Psoas muscle (tissue), 8 donors: Measurements from ENCODE around the gene NHEJ1. TPM values are rescaled to one million over a fixed set of nuclear protein-coding genes. Genes with fewer than 3 reads are reported as not detected.

ENCODE experiments used
- ATAC-seq, 4 donors: fragments of 200-7000 bp; cut with Tn5 transposase; one replicate each; pipeline ENCODE4 v1.9.1; 2020; ENCODE audit warnings: moderate library complexity in 3 of 4, mild to moderate bottlenecking in 2 of 4
- DNase-seq, 2 donors: peaks; one replicate each; pipeline ENCODE4 v3.0.0-alpha.2; 2020
- H3K27ac ChIP-seq: fragments of 200-600 bp; one replicate; pipeline ENCODE4 v1.8.0; 2022
- H3K27me3 ChIP-seq, 3 donors: fragments of 200-600 bp in 1 of 3; one replicate each; pipeline versions ENCODE4 v1.6.1 to v1.8.0; 2013 to 2022; ENCODE audit warnings: low read length in 2 of 3, mild to moderate bottlenecking in 2 of 3, moderate library complexity in 1 of 3; ENCODE audit not compliant: insufficient read depth in 3 of 3
- H3K36me3 ChIP-seq, 2 donors: fragments of 200-600 bp in 1 of 2; one replicate each; pipeline versions ENCODE4 v1.6.1 to v1.8.0; 2013 to 2022; ENCODE audit warnings: low read depth in 1 of 2, mild to moderate bottlenecking in 1 of 2, moderate library complexity in 1 of 2; ENCODE audit not compliant: insufficient read depth in 1 of 2
- H3K4me1 ChIP-seq: fragments of 200-600 bp; one replicate; pipeline ENCODE4 v1.8.0; 2022
- H3K4me3 ChIP-seq: fragments of 200-600 bp; one replicate; pipeline ENCODE4 v1.8.0; 2022; ENCODE audit warnings: mild to moderate bottlenecking
- H3K9me3 ChIP-seq: fragments of 200-600 bp; one replicate; pipeline ENCODE4 v1.8.0; 2022
- WGBS, 3 donors: extraction: QIAGEN DNeasy Blood & Tissue Kit; methylation state at CpG; one replicate each; pipeline versions ENCODE4 v1.1.6 to v1.1.7; 2013; 5-methylcytosine and 5-hydroxymethylcytosine counted together
- intact Hi-C, 2 donors: fragments of 100-400 bp; cut with DNase I; formaldehyde crosslinking; loops; one replicate each; pipeline versions ENCODE4 v1.11.0 to v1.14.2; 2022
- polyA plus RNA-seq, 3 donors: library from polyadenylated mRNA; stranded (reverse); fragments of 200-250 nt; gene quantifications; one replicate each; pipeline ENCODE4 v1.2.3, GENCODE V29; 2013
- total RNA-seq, 4 donors: library from RNA; stranded (reverse); fragmentation: NEBNext Ultra II Directional in 2 of 4; extraction: Animal tissue kit (Norgen Biotek cat#: 25700) in 2 of 4; gene quantifications; one replicate each; pipeline versions ENCODE4 v1.2.1 to v1.2.4, GENCODE V29; 2021 to 2023
- TF ChIP-seq, protein P1 (sequence below): fragments of 200-600 bp; IDR thresholded peaks from one replicate; pipeline ENCODE4 v1.8.0; 2022; ENCODE audit warnings: antibody characterized with exemption
- donor health status: healthy with polysubstance abuse.
- donor health status: DM: no; HTN: no; CAD: no; lungs with moderate emphysema.
- donor health status: Bipolar disorder and iron deficiency.
- donor health status: healthy.
- donor health status: DM: yes; HTN: yes; CAD: no.
- donor health status: DM: no; HTN: no; CAD: no.
- donor health status: DM: no; HTN: no; CAD: no.
- donor health status: DM: yes; HTN: yes; CAD: no.

NHEJ1 gene
- total and polyA plus RNA-seq, 7 donors, result 10.7 to 20.5 (median 14.4) TPM

- Histone ChIP-seq H3K27me3 (peaks cover 0 to 88% (median 23%) of the 10 kb centered on the region in 3 donors), H3K4me1 (peaks cover 28% of the 10 kb centered on the region), H3K4me3 (peak overlapping the region; percentile 19), H3K27ac (no peak overlapping the region), H3K36me3 (no peaks in the 10 kb centered on the region), H3K9me3 (no peaks in the 10 kb centered on the region)
- intact Hi-C loops, result loop anchor here (1.0 to 10.0 kb wide), 4 partner anchors 61 to 247 kb away; partner anchors contain the start of gene PTPRN (in 2 of the 2)
- TF ChIP-seq, protein P1, sequence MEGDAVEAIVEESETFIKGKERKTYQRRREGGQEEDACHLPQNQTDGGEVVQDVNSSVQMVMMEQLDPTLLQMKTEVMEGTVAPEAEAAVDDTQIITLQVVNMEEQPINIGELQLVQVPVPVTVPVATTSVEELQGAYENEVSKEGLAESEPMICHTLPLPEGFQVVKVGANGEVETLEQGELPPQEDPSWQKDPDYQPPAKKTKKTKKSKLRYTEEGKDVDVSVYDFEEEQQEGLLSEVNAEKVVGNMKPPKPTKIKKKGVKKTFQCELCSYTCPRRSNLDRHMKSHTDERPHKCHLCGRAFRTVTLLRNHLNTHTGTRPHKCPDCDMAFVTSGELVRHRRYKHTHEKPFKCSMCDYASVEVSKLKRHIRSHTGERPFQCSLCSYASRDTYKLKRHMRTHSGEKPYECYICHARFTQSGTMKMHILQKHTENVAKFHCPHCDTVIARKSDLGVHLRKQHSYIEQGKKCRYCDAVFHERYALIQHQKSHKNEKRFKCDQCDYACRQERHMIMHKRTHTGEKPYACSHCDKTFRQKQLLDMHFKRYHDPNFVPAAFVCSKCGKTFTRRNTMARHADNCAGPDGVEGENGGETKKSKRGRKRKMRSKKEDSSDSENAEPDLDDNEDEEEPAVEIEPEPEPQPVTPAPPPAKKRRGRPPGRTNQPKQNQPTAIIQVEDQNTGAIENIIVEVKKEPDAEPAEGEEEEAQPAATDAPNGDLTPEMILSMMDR, result peak; percentile 95
- ATAC-seq, result peak; percentile 92 to 97 (median 96)
- peak; percentile 72 to 86 for DNase-seq
- WGBS, 3 donors, result 2 to 3% (median 2%) methylated on average over 40 to 52 of the region's 52 CpGs
Observed at GRCh38 chr2:219057709-219058540, 102.7 kb downstream of the NHEJ1 start.

- Histone ChIP-seq H3K4me3 (peak overlapping the region; percentile 19), H3K9me3 (no peaks in the 10 kb centered on the region), H3K4me1 (peaks cover 28% of the 10 kb centered on the region), H3K36me3 (no peaks in the 10 kb centered on the region), H3K27me3 (peaks cover 0 to 80% (median 24%) of the 10 kb centered on the region in 3 donors), H3K27ac (no peak overlapping the region)
- TF ChIP-seq, protein P1, result no peak
- 11 to 15% (median 12%) methylated on average over 31 to 40 of the region's 40 CpGs for WGBS, 3 donors
- intact Hi-C loops, result loop anchor here (10.0 kb wide), 1 partner anchor 248 kb away; the partner anchor contains the start of gene PTPRN (in 2 of the 2)
- DNase-seq (no peak), ATAC-seq (no peak)
Observed at GRCh38 chr2:219056896-219057708, 103.5 kb downstream of the NHEJ1 start.

GRCh38 chr2:219056176-219056895 lies 104.3 kb downstream of the NHEJ1 start:
- Histone ChIP-seq H3K4me3 (no peak overlapping the region), H3K4me1 (peaks cover 28% of the 10 kb centered on the region), H3K27ac (no peak overlapping the region), H3K9me3 (no peaks in the 10 kb centered on the region), H3K36me3 (no peaks in the 10 kb centered on the region), H3K27me3 (peaks cover 0 to 72% (median 22%) of the 10 kb centered on the region in 3 donors)
- TF ChIP-seq, protein P1, result no peak
- WGBS, 3 donors, result 66 to 75% (median 71%) methylated on average over 9 of the region's 9 CpGs
- ATAC-seq (no peak), DNase-seq (no peak)
- intact Hi-C loops, result loop anchor here (10.0 kb wide), 1 partner anchor 248 kb away; the partner anchor contains the start of gene PTPRN (in 2 of the 2)
